Activated T-helper 17 cell treated with anti-CD3 and anti-CD28 coated beads, Interleukin-2, amount 50 U/mL, for 72 hours (primary cell): ENCODE results near the gene LRRC4B. TPM values are rescaled to one million over a fixed set of nuclear protein-coding genes. Genes with fewer than 3 reads are reported as not detected.
"Not testable (repeated sequence)": the region's sequence is repeated elsewhere in the genome, so short reads cannot be mapped to it uniquely, and the experiment has no call there.

Experiments
- ATAC-seq: fragments of 150-1000 bp; cut with Tn5 transposase; replicated peaks from 2 replicates; pipeline ENCODE4 v1.10.0; 2021; ENCODE audit warnings: mild to moderate bottlenecking, moderate library complexity
- H3K27ac Mint-ChIP-seq: one replicate; pipeline ENCODE4 v1.8.0; 2022; ENCODE audit warnings: mixed read lengths
- H3K27me3 Mint-ChIP-seq: one replicate; pipeline ENCODE4 v1.8.0; 2022; ENCODE audit warnings: mixed read lengths
- H3K36me3 Mint-ChIP-seq: one replicate; pipeline ENCODE4 v1.8.0; 2022; ENCODE audit warnings: low read depth, mild to moderate bottlenecking, mixed read lengths
- H3K4me1 Mint-ChIP-seq: one replicate; pipeline ENCODE4 v1.8.0; 2022; ENCODE audit warnings: mixed read lengths
- H3K4me3 Mint-ChIP-seq: one replicate; pipeline ENCODE4 v1.8.0; 2022; ENCODE audit warnings: mild to moderate bottlenecking, mixed read lengths
- H3K9me3 Mint-ChIP-seq: one replicate; pipeline ENCODE4 v1.8.0; 2022; ENCODE audit warnings: mixed read lengths
- total RNA-seq, 2 donors: library from RNA; stranded (reverse); gene quantifications; one replicate each; pipeline ENCODE4 v1.2.3, GENCODE V29; 2022

LRRC4B gene
- total RNA-seq, 2 donors from 2014 or later: not detected

GRCh38 chr19:50590191-50590590, 22.0 kb upstream of the LRRC4B start:
- Mint-ChIP-seq H3K4me1 (no peaks in the 10 kb centered on the region), H3K4me3 (no peak overlapping the region), H3K36me3 (no peaks in the 10 kb centered on the region)

GRCh38 chr19:50581795-50582660, 13.8 kb upstream of the LRRC4B start:
- not testable (repeated sequence) for H3K27ac Mint-ChIP-seq, ATAC-seq, H3K4me3 Mint-ChIP-seq, H3K36me3 Mint-ChIP-seq, H3K4me1 Mint-ChIP-seq, H3K9me3 Mint-ChIP-seq
- peaks cover 29% of the 10 kb centered on the region for H3K27me3 Mint-ChIP-seq

More at GRCh38 chr19:50590191-50590590, 22.0 kb upstream of the LRRC4B start:
- Mint-ChIP-seq H3K27me3 (peaks cover 13% of the 10 kb centered on the region), H3K27ac (no peak overlapping the region), H3K9me3 (no peaks in the 10 kb centered on the region)
- ATAC-seq: no peak

- Mint-ChIP-seq H3K27ac (no peak overlapping the region), H3K36me3 (no peaks in the 10 kb centered on the region), H3K4me3 (no peak overlapping the region), H3K4me1 (no peaks in the 10 kb centered on the region), H3K27me3 (peaks cover 25% of the 10 kb centered on the region), H3K9me3 (no peaks in the 10 kb centered on the region)
- ATAC-seq: no peak
Observed at GRCh38 chr19:50580970-50581634, 12.9 kb upstream of the LRRC4B start.

- no peaks in the 10 kb centered on the region for H3K36me3 Mint-ChIP-seq
- no peaks in the 10 kb centered on the region for H3K4me1 Mint-ChIP-seq
- H3K27me3 Mint-ChIP-seq: peaks cover 25% of the 10 kb centered on the region
- H3K4me3 Mint-ChIP-seq: no peak overlapping the region
- H3K27ac Mint-ChIP-seq: no peak overlapping the region
- ATAC-seq: no peak
- no peaks in the 10 kb centered on the region for H3K9me3 Mint-ChIP-seq
Observed at GRCh38 chr19:50580240-50580639, 12.0 kb upstream of the LRRC4B start.

GRCh38 chr19:50576769-50577168, 8.5 kb upstream of the LRRC4B start:
- H3K36me3 Mint-ChIP-seq, ATAC-seq, H3K4me3 Mint-ChIP-seq, H3K9me3 Mint-ChIP-seq, H3K27ac Mint-ChIP-seq, H3K4me1 Mint-ChIP-seq: not testable (repeated sequence)
- H3K27me3 Mint-ChIP-seq: peaks cover 21% of the 10 kb centered on the region

- Mint-ChIP-seq H3K36me3 (no peaks in the 10 kb centered on the region), H3K4me1 (no peaks in the 10 kb centered on the region), H3K4me3 (no peak overlapping the region), H3K27ac (no peak overlapping the region), H3K9me3 (no peaks in the 10 kb centered on the region), H3K27me3 (peaks cover 31% of the 10 kb centered on the region)
- no peak for ATAC-seq
Observed at GRCh38 chr19:50573741-50574461, 5.7 kb upstream of the LRRC4B start.

- no peak for ATAC-seq
- Mint-ChIP-seq H3K4me1 (peaks cover under 1% of the 10 kb centered on the region), H3K4me3 (no peak overlapping the region), H3K27me3 (peaks cover 31% of the 10 kb centered on the region), H3K27ac (no peak overlapping the region), H3K36me3 (no peaks in the 10 kb centered on the region), H3K9me3 (no peaks in the 10 kb centered on the region)
Observed at GRCh38 chr19:50570997-50571396, 2.8 kb upstream of the LRRC4B start.

GRCh38 chr19:50569938-50570540, 1.8 kb upstream of the LRRC4B start:
- Mint-ChIP-seq H3K27me3 (peaks cover 41% of the 10 kb centered on the region), H3K4me1 (peaks cover 6% of the 10 kb centered on the region), H3K27ac (no peak overlapping the region), H3K9me3 (no peaks in the 10 kb centered on the region), H3K4me3 (no peak overlapping the region), H3K36me3 (no peaks in the 10 kb centered on the region)
- ATAC-seq: no peak

GRCh38 chr19:50568728-50569698, 778 bp upstream of the LRRC4B start:
- no peaks in the 10 kb centered on the region for H3K36me3 Mint-ChIP-seq
- no peak for ATAC-seq
- no peak overlapping the region for H3K4me3 Mint-ChIP-seq
- H3K9me3 Mint-ChIP-seq: no peaks in the 10 kb centered on the region
- peaks cover 48% of the 10 kb centered on the region for H3K27me3 Mint-ChIP-seq
- H3K27ac Mint-ChIP-seq: no peak overlapping the region
- H3K4me1 Mint-ChIP-seq: peaks cover 6% of the 10 kb centered on the region

GRCh38 chr19:50567052-50567841, 988 bp downstream of the LRRC4B start:
- Mint-ChIP-seq H3K4me1 (peaks cover 6% of the 10 kb centered on the region), H3K27ac (no peak overlapping the region), H3K27me3 (peaks cover 51% of the 10 kb centered on the region), H3K36me3 (no peaks in the 10 kb centered on the region), H3K9me3 (no peaks in the 10 kb centered on the region), H3K4me3 (peak overlapping the region; percentile 63)
- ATAC-seq: no peak

GRCh38 chr19:50565984-50566903, 2.0 kb downstream of the LRRC4B start:
- ATAC-seq: peak; percentile 42
- H3K36me3 Mint-ChIP-seq: no peaks in the 10 kb centered on the region
- H3K4me3 Mint-ChIP-seq: peak overlapping the region; percentile 63
- H3K27ac Mint-ChIP-seq: no peak overlapping the region
- H3K9me3 Mint-ChIP-seq: no peaks in the 10 kb centered on the region
- H3K27me3 Mint-ChIP-seq: peaks cover 51% of the 10 kb centered on the region
- H3K4me1 Mint-ChIP-seq: peaks cover 6% of the 10 kb centered on the region
